GM19025 (cell line): ENCODE results near the gene CAPN12.

ENCODE experiments used
- ATAC-seq: cut with Tn5 transposase; IDR thresholded peaks from one replicate; pipeline ENCODE4 v1.9.1; 2021; ENCODE audit warnings: mild to moderate bottlenecking, low read depth, moderate library complexity; ENCODE audit not compliant: unreplicated experiment

CAPN12 gene

DNA sequence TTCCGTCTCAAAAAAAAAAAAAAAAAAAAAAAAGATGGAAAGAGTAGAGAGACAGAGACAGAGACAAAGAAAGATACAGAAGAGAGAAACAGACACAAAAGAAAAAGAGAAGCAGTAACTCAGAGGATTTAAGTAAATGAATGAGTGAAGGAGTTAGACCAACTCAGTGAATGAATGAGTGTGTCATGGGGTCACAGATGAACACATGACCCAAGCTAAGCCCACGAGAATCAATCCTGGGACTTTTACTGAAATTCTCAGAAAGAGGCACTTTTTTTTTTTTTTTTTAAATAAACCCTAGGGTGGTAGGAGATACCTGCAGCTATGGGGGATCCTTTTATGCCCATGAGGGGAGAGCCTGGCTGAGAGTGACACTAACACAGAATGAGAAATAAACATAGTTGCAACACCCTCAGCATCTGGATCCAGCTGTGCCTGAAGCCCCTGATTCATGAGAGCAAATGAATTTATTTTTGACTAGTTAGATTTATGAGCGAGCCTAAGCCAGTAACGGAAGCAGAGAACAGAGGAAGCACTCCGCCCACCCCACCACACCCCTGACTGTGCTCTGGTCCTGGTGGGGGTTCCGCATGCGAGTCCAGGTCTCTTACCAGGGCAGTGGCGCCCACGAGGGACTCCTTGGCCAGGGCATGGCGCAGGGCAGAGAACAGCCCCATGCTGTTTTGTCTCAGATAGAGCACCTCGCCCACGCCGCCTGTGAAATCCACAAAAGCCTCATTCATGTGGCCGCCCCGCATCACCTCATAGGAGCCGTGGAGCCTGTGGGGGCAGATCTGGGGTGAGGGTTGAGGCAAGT, 4.6 kb downstream of the CAPN12 start:
- no peak for ATAC-seq

- no peak for ATAC-seq
Measured at GRCh38 chr19:38737921-38738737, 6.1 kb downstream of the CAPN12 start.

DNA sequence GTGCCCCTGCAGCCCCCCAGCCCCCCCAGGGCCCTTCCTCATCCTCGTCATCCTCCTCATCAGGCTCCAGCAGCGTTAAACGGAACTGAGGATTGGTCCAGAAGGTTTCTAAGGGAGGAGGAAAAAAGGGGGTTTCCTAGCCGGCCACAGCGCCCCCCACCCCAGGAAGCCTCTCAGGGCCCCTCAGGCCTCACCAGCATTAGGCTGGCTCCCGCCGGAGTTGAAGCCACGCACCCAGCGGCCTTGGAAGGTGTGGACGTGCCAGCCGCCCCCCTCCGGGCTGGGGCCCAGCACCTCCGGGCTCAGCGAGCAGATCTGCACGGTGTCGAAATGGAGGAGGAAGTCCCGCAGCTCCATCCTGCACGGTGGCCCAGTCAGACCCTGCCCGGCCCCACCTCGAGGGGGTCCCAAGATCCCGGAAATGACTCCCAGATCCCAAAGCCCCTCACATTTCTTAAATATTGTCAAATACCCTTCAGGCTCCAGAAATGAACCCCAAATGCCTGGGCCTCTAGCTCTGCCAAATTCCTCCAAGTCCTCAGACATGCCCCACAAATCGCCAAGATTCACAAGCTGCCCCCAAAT, 6.9 kb downstream of the CAPN12 start:
- ATAC-seq, result no peak

DNA sequence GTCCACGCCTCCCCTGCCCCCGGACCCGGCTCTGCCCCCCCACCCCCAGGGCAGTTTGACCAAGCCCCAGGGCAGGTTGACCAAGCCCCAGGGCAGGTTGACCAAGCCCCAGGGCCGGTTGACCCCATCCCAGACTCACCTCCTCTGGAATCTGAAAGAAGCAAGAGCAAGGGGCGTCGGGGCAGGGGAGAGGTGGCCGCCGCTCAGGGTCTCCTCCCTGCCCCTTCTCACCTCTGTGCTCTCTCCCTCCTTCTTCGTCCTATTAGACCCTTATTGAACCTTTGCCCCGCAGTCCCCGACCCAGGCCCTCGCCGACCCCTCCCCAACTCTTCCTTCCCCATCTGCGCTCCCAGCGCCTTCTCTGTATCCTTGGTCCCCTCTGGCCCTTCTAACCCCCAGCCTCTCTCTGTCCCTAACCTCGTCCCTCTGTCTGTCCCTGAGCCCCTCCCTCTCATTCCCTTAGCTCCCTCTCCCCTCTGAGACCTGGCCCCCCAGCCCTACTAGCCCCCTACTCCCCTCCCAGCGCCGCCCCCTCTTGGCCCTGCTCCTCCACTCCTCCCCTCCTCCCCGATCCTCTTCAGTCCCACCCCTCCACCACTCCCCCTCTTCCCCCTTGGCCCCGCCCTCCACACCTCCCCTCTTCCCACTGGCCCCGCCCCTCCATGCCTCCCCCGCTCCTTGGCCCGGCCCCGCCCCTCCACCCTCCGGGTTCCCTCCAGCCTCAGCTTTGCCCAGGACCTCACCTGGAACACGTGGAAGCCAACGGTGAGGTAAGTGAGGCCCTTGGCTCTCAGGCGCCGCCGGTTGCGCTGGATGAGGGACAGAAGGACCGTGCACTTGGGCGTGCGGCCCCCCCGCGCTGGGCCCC, 7.6 kb downstream of the CAPN12 start:
- ATAC-seq, result no peak

- no peak for ATAC-seq
Measured at GRCh38 chr19:38736036-38736412, 8.2 kb downstream of the CAPN12 start.

DNA sequence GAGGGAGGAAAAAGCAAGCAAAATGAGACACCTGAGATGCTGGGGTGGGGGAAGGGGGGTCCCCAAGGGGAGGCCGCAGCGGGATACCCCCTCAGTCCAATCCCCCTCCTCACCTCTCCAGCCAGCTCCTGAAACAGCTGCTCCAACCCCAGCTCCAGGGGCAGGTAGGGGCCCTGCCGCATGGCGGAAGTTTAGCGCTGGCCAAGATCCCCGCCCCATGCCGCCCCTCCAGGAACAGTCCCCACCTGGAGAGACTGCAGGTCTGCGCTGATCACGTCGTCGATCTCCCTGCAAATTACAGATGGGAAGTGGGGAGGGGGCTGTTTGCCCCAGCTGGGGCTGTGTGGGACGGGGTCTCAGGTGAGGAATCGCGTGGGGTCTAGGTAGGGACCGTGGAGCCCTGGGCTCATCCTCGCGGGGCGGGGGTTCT, 9.0 kb downstream of the CAPN12 start:
- no peak for ATAC-seq

GRCh38 chr19:38734426-38735256, 9.6 kb downstream of the CAPN12 start:
- no peak for ATAC-seq

- ATAC-seq, result no peak
Measured at GRCh38 chr19:38734176-38734425, 10.2 kb downstream of the CAPN12 start.

DNA sequence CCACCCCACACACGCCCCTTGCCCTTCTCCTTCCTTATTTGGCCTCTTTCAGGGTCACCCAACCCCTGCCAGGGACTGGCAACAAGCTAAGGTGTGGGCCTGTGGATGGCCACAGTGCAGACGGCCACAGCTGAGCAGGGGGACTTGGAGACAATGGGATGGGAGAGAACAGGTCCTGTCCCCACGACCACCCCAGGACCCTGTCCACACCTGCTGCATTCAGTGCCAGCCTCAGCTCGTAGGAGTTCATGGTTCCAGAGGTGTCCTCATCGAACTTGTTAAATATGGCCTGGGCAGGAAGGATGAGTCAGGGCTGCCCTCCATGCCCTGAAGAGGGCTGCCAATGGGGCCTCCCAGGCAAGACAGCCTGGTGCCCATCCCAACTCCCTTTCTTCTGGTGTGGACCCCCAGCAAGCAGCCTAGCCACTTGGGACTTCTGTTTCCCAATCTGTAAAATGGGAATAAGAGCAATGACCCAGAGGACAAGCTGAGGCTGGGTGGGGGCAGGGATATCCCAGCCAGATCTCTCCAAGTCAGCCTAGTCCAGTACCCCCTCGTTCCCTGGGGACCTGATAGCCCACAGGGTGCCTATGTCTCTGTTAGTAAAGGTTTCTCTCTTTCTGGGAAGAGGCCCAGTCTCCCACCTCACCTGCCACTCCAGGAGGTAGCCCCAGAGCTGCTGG, 10.6 kb downstream of the CAPN12 start:
- ATAC-seq, result no peak

DNA sequence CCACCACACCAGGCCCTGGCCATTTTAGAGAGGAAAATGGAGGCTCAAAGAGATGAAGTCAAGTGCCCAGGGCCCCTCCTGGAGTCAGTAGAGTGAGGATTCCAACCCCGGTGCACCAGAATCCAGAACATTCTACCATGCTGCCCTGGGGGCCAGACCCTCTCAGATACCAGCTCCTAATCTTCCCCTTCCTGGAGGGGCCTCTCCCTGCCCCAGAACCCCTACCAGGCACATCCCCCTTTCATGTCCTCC, 11.1 kb downstream of the CAPN12 start:
- no peak for ATAC-seq

- no peak for ATAC-seq
Measured at GRCh38 chr19:38731654-38732301, 12.5 kb downstream of the CAPN12 start.

GRCh38 chr19:38730731-38731589, 13.3 kb downstream of the CAPN12 start:
- ATAC-seq, result no peak

GRCh38 chr19:38730470-38730730, 13.9 kb downstream of the CAPN12 start:
- ATAC-seq, result no peak

DNA sequence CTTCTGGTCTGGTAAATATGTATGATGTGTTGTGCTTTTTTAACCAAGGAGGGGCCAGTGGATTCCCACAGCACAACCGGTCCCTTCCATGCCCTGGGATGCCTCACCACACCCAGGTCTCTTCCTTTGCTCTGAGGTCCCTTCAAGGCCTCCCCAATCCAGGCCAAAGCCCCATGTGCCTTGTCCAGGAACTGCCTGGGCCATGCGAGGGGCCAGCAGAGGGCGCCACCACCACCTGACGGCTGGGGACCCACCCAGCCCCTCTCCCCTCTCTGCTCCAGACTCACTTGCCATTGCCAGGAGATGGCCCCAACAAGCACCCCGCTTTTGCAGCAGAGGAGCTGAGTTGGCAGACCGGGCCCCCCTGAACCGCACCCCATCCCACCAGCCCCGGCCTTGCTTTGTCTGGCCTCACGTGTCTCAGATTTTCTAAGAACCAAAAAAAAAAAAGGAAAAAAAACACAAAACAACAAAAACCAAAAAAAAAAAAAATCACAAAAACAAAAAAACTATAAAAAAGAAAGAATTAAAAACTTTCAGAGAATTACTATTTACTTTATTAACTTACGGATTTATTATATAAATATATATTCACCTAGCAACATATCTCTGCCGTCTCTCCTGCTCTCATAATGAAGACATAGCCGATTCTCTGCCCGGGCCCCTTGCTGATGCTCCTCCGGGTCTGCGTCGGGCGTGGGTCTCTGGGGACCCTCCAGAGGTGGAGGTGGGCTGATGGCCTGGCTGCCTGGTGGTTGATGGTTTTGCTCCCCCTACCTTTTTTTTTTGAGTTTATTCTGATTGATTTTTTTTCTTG, 14.4 kb downstream of the CAPN12 start:
- no peak for ATAC-seq

DNA sequence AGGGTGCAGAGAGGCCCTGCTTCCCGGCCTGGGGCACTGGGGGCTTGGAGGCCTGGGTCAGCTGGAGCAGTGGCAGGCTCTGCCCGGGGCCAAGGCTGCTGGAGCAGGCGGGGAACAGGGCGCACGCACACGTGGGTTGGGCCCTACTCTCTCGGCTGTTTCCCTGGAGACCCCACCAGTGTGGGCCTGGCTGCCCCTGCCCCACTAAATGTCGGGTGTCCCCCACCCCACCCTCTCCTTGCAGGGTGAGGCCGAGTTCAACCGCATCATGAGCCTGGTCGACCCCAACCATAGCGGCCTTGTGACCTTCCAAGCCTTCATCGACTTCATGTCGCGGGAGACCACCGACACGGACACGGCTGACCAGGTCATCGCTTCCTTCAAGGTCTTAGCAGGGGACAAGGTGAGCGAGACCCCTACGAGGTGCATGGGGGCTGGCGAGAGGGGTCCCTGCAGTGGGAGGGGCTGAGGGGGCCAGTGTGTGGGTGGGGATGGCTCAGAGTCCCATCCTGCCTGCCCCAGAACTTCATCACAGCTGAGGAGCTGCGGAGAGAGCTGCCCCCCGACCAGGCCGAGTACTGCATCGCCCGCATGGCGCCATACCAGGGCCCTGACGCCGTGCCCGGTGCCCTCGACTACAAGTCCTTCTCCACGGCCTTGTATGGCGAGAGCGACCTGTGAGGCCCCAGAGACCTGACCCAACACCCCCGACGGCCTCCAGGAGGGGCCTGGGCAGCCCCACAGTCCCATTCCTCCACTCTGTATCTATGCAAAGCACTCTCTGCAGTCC, 15.3 kb downstream of the CAPN12 start:
- ATAC-seq, result no peak

- ATAC-seq, result no peak
Measured at GRCh38 chr19:38727868-38728660, 16.2 kb downstream of the CAPN12 start.
